Activated T-cell treated with anti-CD3 and anti-CD28 coated beads, Interleukin-2, amount 50 U/mL, for 24 hours (primary cell): ENCODE data around the gene RNF31.
"Not testable (repeated sequence)": the region's sequence is repeated elsewhere in the genome, so short reads cannot be mapped to it uniquely, and the experiment has no call there.

ENCODE experiments used
- DNase-seq: peaks from one replicate; pipeline ENCODE4 v3.0.0-alpha.2; 2020
- H3K27ac Mint-ChIP-seq: 2 replicates; pipeline ENCODE4 v1.8.0; 2020; ENCODE audit warnings: mild to moderate bottlenecking, mixed read lengths
- H3K27me3 Mint-ChIP-seq: 2 replicates; pipeline ENCODE4 v1.8.0; 2020; ENCODE audit warnings: mixed read lengths
- H3K36me3 Mint-ChIP-seq: 2 replicates; pipeline ENCODE4 v1.8.0; 2020; ENCODE audit warnings: low read depth, mixed read lengths
- H3K4me1 Mint-ChIP-seq: 2 replicates; pipeline ENCODE4 v1.8.0; 2020; ENCODE audit warnings: low read depth, mixed read lengths
- H3K4me3 Mint-ChIP-seq: 2 replicates; pipeline ENCODE4 v1.8.0; 2020; ENCODE audit warnings: mild to moderate bottlenecking, moderate library complexity, mixed read lengths
- H3K9me3 Mint-ChIP-seq: 2 replicates; pipeline ENCODE4 v1.8.0; 2020; ENCODE audit warnings: mixed read lengths

Gene RNF31

GRCh38 chr14:24146978-24147760, at the start of gene RNF31:
TSS of gene RNF31 (plus strand) at chr14:24147498. CDS start at chr14:24147699, 201 bp downstream.
- Mint-ChIP-seq H3K4me3 (peak within 1 kb of the TSS; percentile 90), H3K36me3 (peaks cover 93% of the 10 kb centered on the region)

GRCh38 chr14:24098229-24098926, 48.9 kb upstream of the RNF31 start:
- H3K4me3 Mint-ChIP-seq = no peak overlapping the region
- H3K27me3 Mint-ChIP-seq = no peaks in the 10 kb centered on the region
- no peak for DNase-seq
- H3K4me1 Mint-ChIP-seq = peaks cover 20% of the 10 kb centered on the region
- peak overlapping the region; percentile 44 for H3K27ac Mint-ChIP-seq
- H3K9me3 Mint-ChIP-seq = no peaks in the 10 kb centered on the region
- peaks cover 80% of the 10 kb centered on the region for H3K36me3 Mint-ChIP-seq

More at GRCh38 chr14:24146978-24147760, at the start of gene RNF31:
- peak; percentile 96 for DNase-seq
- peak within 1 kb of the TSS; percentile 98 for H3K27ac Mint-ChIP-seq
- H3K4me1 Mint-ChIP-seq = peaks cover 67% of the 10 kb centered on the region
- no peaks in the 10 kb centered on the region for H3K27me3 Mint-ChIP-seq
- H3K9me3 Mint-ChIP-seq = no peaks in the 10 kb centered on the region

- no peaks in the 10 kb centered on the region for H3K27me3 Mint-ChIP-seq
- H3K9me3 Mint-ChIP-seq = no peaks in the 10 kb centered on the region
- H3K27ac Mint-ChIP-seq = no peak overlapping the region
- H3K36me3 Mint-ChIP-seq = peaks cover 88% of the 10 kb centered on the region
- peaks cover 15% of the 10 kb centered on the region for H3K4me1 Mint-ChIP-seq
- DNase-seq = no peak
- H3K4me3 Mint-ChIP-seq = no peak overlapping the region
These were observed 48.1 kb upstream of the RNF31 start for GRCh38 chr14:24098927-24099813.

GRCh38 chr14:24100197-24100981, 46.9 kb upstream of the RNF31 start:
- Mint-ChIP-seq H3K36me3 (peaks cover 89% of the 10 kb centered on the region), H3K27ac (peak overlapping the region; percentile 29), H3K4me3 (no peak overlapping the region), H3K27me3 (no peaks in the 10 kb centered on the region), H3K4me1 (peaks cover 13% of the 10 kb centered on the region), H3K9me3 (no peaks in the 10 kb centered on the region)
- DNase-seq = no peak

GRCh38 chr14:24100982-24101494, 46.3 kb upstream of the RNF31 start:
- no peak overlapping the region for H3K27ac Mint-ChIP-seq
- peaks cover 84% of the 10 kb centered on the region for H3K36me3 Mint-ChIP-seq
- no peaks in the 10 kb centered on the region for H3K27me3 Mint-ChIP-seq
- no peak overlapping the region for H3K4me3 Mint-ChIP-seq
- no peak for DNase-seq
- H3K9me3 Mint-ChIP-seq = no peaks in the 10 kb centered on the region
- peaks cover 10% of the 10 kb centered on the region for H3K4me1 Mint-ChIP-seq

- Mint-ChIP-seq H3K27ac (no peak overlapping the region), H3K4me3 (no peak overlapping the region), H3K27me3 (no peaks in the 10 kb centered on the region), H3K9me3 (no peaks in the 10 kb centered on the region), H3K4me1 (peaks cover 4% of the 10 kb centered on the region), H3K36me3 (peaks cover 73% of the 10 kb centered on the region)
- DNase-seq = no peak
These were observed 44.8 kb upstream of the RNF31 start for GRCh38 chr14:24102357-24103048.

- peaks cover 65% of the 10 kb centered on the region for H3K36me3 Mint-ChIP-seq
- no peak for DNase-seq
- H3K27ac Mint-ChIP-seq = no peak overlapping the region
- no peaks in the 10 kb centered on the region for H3K9me3 Mint-ChIP-seq
- H3K27me3 Mint-ChIP-seq = no peaks in the 10 kb centered on the region
- no peak overlapping the region for H3K4me3 Mint-ChIP-seq
- peaks cover 8% of the 10 kb centered on the region for H3K4me1 Mint-ChIP-seq
These were observed 43.8 kb upstream of the RNF31 start for GRCh38 chr14:24103451-24103850.

- peaks cover 23% of the 10 kb centered on the region for H3K4me1 Mint-ChIP-seq
- H3K4me3 Mint-ChIP-seq, H3K9me3 Mint-ChIP-seq, DNase-seq, H3K27me3 Mint-ChIP-seq: not testable (repeated sequence)
- H3K36me3 Mint-ChIP-seq = peaks cover 42% of the 10 kb centered on the region
- peak overlapping the region; percentile 71 for H3K27ac Mint-ChIP-seq
These were observed 41.6 kb upstream of the RNF31 start for GRCh38 chr14:24105609-24106239.

GRCh38 chr14:24106672-24107271, 40.5 kb upstream of the RNF31 start:
- Mint-ChIP-seq H3K4me3 (no peak overlapping the region), H3K27ac (no peak overlapping the region), H3K36me3 (peaks cover 32% of the 10 kb centered on the region), H3K9me3 (no peaks in the 10 kb centered on the region), H3K4me1 (peaks cover 23% of the 10 kb centered on the region), H3K27me3 (no peaks in the 10 kb centered on the region)
- no peak for DNase-seq

GRCh38 chr14:24108336-24108874, 38.9 kb upstream of the RNF31 start:
- H3K4me1 Mint-ChIP-seq = peaks cover 23% of the 10 kb centered on the region
- no peaks in the 10 kb centered on the region for H3K27me3 Mint-ChIP-seq
- DNase-seq = no peak
- H3K36me3 Mint-ChIP-seq = peaks cover 19% of the 10 kb centered on the region
- peak overlapping the region; percentile 52 for H3K4me3 Mint-ChIP-seq
- peak overlapping the region; percentile 95 for H3K27ac Mint-ChIP-seq
- H3K9me3 Mint-ChIP-seq = no peaks in the 10 kb centered on the region

- Mint-ChIP-seq H3K4me1 (peaks cover 25% of the 10 kb centered on the region), H3K9me3 (no peaks in the 10 kb centered on the region), H3K27ac (no peak overlapping the region), H3K27me3 (no peaks in the 10 kb centered on the region), H3K36me3 (peaks cover 15% of the 10 kb centered on the region), H3K4me3 (no peak overlapping the region)
- no peak for DNase-seq
These were observed 37.2 kb upstream of the RNF31 start for GRCh38 chr14:24110060-24110459.

- H3K4me3 Mint-ChIP-seq = no peak overlapping the region
- no peak for DNase-seq
- H3K27me3 Mint-ChIP-seq = no peaks in the 10 kb centered on the region
- no peak overlapping the region for H3K27ac Mint-ChIP-seq
- H3K9me3 Mint-ChIP-seq = no peaks in the 10 kb centered on the region
- H3K4me1 Mint-ChIP-seq = peaks cover 30% of the 10 kb centered on the region
- H3K36me3 Mint-ChIP-seq = peaks cover 17% of the 10 kb centered on the region
These were observed 36.8 kb upstream of the RNF31 start for GRCh38 chr14:24110523-24110922.
